ENCODE measurements around the gene KRT7.

KRT7 gene

DNA sequence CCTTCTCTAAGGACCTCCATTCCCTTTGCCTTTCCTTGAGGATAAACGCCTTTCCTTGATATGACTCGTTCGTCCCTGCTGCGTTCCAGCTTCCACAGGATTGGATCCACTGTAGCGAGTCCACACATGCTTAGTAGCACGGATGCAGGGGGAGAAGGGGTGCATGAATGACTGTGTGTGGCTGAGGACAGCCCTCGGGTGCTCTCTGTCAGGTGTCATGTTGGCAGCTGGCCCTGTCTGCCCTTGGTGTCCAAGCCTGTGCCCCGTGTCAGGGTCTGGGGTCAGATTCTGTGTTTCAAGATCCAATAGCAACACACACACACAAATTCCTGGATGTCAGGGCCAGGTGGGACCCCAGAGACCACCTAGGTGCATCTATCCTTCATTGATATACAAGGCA lies 23.7 kb upstream of the KRT7 start:
- DNase-seq = no peak
- H3K27me3 ChIP-seq (ENCODE audit: insufficient read depth, low read depth, severe bottlenecking) = no peaks in the 10 kb centered on the region
- TF ChIP-seq, protein P1, sequence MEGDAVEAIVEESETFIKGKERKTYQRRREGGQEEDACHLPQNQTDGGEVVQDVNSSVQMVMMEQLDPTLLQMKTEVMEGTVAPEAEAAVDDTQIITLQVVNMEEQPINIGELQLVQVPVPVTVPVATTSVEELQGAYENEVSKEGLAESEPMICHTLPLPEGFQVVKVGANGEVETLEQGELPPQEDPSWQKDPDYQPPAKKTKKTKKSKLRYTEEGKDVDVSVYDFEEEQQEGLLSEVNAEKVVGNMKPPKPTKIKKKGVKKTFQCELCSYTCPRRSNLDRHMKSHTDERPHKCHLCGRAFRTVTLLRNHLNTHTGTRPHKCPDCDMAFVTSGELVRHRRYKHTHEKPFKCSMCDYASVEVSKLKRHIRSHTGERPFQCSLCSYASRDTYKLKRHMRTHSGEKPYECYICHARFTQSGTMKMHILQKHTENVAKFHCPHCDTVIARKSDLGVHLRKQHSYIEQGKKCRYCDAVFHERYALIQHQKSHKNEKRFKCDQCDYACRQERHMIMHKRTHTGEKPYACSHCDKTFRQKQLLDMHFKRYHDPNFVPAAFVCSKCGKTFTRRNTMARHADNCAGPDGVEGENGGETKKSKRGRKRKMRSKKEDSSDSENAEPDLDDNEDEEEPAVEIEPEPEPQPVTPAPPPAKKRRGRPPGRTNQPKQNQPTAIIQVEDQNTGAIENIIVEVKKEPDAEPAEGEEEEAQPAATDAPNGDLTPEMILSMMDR (IDR thresholded peaks at IDR 0.05; ENCODE audit: low read depth, low read length) = no peak
- H3K9me3 ChIP-seq (ENCODE audit: severe bottlenecking) = no peaks in the 10 kb centered on the region
- H3K27ac ChIP-seq = no peak overlapping the region
- no peaks in the 10 kb centered on the region for H3K36me3 ChIP-seq
- H3K4me3 ChIP-seq (ENCODE audit: low read depth, low read length) = no peak overlapping the region

DNA sequence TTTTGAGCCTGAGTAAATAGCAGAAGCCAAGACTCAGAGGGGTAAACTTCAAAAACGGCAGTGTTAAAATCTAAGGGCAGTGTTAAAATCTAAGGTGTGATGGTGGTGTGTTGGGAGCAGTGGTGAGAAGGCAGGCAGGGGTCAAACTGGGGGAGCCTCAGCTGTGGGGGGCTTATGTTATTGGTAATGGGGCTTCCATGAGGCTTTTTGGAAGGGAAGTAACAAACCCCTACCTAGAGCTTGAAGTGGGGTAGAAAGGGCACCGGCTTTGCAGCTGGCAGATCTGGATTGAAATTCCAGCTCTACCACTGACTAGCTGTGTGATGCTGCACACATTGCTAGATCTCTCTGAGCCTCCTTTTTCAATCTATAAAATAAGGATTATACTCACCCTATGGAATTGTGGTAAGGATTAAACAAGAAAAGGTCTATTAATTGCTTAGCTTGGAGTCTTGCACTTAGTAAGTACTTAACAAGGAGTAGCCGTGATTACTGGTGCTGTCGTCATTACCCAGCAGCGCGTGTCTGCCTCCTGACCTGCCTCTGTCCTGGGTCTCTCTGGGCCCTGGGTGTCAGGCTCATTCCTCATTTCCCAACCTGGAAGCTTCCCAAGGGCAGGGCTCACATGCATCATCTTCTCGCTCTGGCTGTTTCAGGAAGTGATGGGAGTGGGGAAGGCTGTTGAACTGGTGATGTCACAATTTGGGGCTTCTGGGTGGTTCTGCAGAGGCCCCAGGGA lies 22.7 kb upstream of the KRT7 start:
- H3K36me3 ChIP-seq = no peaks in the 10 kb centered on the region
- TF ChIP-seq, protein P1 (IDR thresholded peaks at IDR 0.05; ENCODE audit: low read depth, low read length) = no peak
- no peaks in the 10 kb centered on the region for H3K9me3 ChIP-seq (ENCODE audit: severe bottlenecking)
- peak; percentile 36 for DNase-seq
- no peaks in the 10 kb centered on the region for H3K27me3 ChIP-seq (ENCODE audit: insufficient read depth, low read depth, severe bottlenecking)
- H3K4me3 ChIP-seq (ENCODE audit: low read depth, low read length) = no peak overlapping the region
- peak overlapping the region; percentile 39; the same call in 1 of the 2 replicates for H3K27ac ChIP-seq

DNA sequence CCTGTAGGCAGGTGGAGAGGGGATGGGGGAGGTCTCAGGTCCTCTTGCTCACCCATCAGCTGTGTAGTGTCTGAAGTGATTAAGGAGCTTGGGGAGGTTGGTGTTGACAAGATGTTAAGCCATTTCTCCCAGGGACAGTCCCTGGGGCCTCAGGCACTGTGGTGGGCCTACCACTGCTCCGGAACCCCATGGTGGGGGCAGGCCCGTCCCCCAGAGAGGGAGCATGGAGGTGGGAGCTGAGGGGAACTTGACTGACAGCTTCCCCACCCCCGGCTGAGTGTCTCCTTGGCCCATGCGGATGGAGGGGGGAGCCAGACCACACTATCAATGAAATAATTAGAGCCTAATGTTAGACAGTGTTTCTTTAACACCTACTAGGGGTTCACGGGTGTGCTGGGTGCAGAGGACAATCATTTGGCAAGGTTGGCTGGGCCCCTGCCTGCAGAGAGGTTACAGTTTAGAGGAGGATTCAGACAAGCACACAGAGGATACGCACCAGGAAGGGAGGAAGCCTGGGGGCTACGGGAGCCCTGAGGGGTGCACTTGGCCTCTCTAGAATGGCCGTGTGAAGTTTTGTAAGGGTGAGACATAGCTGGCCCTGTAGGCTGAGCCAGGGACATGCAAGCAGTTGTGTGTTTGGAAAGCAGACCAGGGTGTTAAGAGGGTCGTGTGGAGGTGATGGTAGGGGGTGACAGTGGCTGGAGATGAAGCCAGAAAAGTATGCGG lies 22.0 kb upstream of the KRT7 start:
- TF ChIP-seq, protein P1 (IDR thresholded peaks at IDR 0.05; ENCODE audit: low read depth, low read length) = no peak
- H3K9me3 ChIP-seq (ENCODE audit: severe bottlenecking) = no peaks in the 10 kb centered on the region
- no peaks in the 10 kb centered on the region for H3K36me3 ChIP-seq
- no peaks in the 10 kb centered on the region for H3K27me3 ChIP-seq (ENCODE audit: insufficient read depth, low read depth, severe bottlenecking)
- DNase-seq = no peak
- H3K27ac ChIP-seq = peak overlapping the region; percentile 39; the same call in 1 of the 2 replicates
- H3K4me3 ChIP-seq (ENCODE audit: low read depth, low read length) = no peak overlapping the region

DNA sequence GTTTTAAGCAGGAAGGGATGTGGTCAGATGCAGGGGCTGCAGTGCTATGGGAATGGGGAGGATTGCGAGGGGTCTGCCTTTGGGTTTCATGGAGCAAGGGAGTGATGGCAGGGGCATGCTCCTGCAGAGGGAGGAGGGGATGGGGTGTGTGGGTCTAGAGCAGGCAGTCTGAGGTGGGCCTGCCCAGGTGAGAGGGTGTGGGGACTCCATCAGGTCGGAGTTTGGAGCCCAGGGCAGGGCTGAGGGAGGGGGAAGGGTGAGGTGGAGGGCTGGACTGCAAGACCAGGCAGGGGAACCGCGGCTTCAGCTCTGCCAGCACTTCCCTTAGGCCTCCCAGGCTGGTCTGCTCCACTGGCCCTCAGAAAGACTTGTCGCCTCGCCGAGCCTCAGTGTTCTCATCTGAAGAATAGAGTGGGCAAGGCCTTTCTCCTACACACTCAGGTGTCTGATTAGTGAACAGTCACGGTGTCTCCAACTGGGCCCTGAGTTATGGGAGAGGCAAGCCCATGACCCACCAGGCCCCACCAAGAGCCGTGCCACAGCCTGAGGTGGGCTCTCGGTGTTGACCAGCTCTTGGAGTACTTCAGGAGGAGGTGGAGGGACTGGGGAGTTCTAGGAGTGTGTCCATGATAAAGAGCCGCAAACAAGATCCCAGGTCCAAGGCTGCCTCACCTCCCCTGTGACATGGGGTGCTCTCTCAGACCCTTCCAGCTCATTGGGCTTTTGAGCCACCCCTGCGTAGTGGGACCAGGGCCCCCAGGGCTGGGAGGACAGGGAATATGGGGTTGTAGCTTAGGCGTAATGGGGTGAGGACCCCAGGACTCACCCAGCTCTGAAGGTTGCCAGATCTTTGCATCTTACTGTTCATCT lies 21.1 kb upstream of the KRT7 start:
- H3K9me3 ChIP-seq (ENCODE audit: severe bottlenecking) = no peaks in the 10 kb centered on the region
- H3K4me3 ChIP-seq (ENCODE audit: low read depth, low read length) = no peak overlapping the region
- H3K27ac ChIP-seq = no peak overlapping the region
- TF ChIP-seq, protein P1 (IDR thresholded peaks at IDR 0.05; ENCODE audit: low read depth, low read length) = no peak
- no peak for DNase-seq
- H3K27me3 ChIP-seq (ENCODE audit: insufficient read depth, low read depth, severe bottlenecking) = no peaks in the 10 kb centered on the region
- H3K36me3 ChIP-seq = no peaks in the 10 kb centered on the region

DNA sequence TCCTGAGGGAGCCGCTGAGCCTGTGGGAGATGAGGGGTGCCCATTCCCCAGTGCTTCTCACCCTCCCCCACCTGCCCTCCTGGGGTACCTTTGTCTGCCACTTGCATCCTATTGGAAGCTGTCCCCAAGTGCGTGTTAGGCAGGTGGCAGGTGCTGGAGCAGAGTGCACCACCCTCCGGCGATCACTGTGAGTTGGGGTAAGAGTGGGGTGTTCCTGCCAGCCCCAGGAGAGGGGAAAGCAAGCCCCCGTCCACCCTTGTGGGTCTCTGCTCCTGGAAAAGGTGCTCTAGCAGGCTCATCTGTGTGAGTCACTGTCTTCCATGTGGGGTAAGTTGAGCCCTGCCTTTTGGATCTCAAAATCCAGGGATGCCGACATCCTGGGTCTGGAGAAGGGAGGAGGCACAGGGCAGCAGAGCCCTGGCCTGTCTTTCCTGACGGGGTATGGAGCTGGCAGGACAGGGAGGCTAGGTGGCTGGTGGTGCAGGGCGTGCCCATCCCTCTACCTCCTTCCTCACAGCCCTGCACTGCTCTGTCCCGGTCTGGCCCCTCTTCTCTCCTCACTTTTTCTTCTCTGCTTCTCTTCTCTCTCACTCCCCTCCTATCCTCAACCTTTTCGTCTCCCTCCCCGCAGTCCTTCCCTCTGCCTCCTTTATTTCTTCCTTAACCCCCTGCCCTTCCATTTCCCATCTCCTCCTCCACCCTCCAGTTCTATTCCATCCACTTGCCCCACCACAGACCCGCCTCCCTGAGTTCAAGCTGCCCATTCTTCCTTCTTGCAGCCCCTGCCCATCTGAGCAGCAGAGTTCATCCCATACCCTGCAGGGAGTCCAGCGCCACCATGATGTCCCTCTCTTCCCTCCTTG lies 20.1 kb upstream of the KRT7 start:
- no peak for DNase-seq

More for the DNA sequence above, 20.1 kb upstream of the KRT7 start:
- no peaks in the 10 kb centered on the region for H3K9me3 ChIP-seq (ENCODE audit: severe bottlenecking)
- H3K4me3 ChIP-seq (ENCODE audit: low read depth, low read length) = no peak overlapping the region
- no peak overlapping the region for H3K27ac ChIP-seq
- no peaks in the 10 kb centered on the region for H3K27me3 ChIP-seq (ENCODE audit: insufficient read depth, low read depth, severe bottlenecking)
- TF ChIP-seq, protein P1 (IDR thresholded peaks at IDR 0.05; ENCODE audit: low read depth, low read length) = no peak
- H3K36me3 ChIP-seq = no peaks in the 10 kb centered on the region
